Neuronal stem cell (in vitro differentiated cells): ENCODE results near the gene MRPL12.
A peak's percentile ranks its signal among the peaks of the same experiment; 100 is the strongest.

Source experiments
- DNase-seq: peaks from one replicate; pipeline ENCODE4 v3.0.0-alpha.2; 2013; ENCODE audit warnings: low spot score
- H2AFZ ChIP-seq: one replicate; pipeline ENCODE4 v1.6.1; 2013; ENCODE audit warnings: mild to moderate bottlenecking, low read length, inconsistent platforms
- H2AK5ac ChIP-seq: 2 replicates; pipeline ENCODE4 v1.6.1; 2013; ENCODE audit warnings: low read depth, mild to moderate bottlenecking, inconsistent platforms, low read length, moderate library complexity, mixed read lengths
- H2BK120ac ChIP-seq: 2 replicates; pipeline ENCODE4 v1.6.1; 2013; ENCODE audit warnings: low read depth, mild to moderate bottlenecking, inconsistent platforms, low read length, moderate library complexity, mixed read lengths
- H2BK12ac ChIP-seq: one replicate; pipeline ENCODE4 v1.6.1; 2013; ENCODE audit warnings: low read length, inconsistent platforms
- H2BK15ac ChIP-seq: 2 replicates; pipeline ENCODE4 v1.6.1; 2013; ENCODE audit warnings: mild to moderate bottlenecking, low read length, inconsistent platforms, mixed read lengths
- H2BK5ac ChIP-seq: one replicate; pipeline ENCODE4 v1.6.1; 2013; ENCODE audit warnings: inconsistent platforms, mild to moderate bottlenecking, low read length, moderate library complexity
- H3K14ac ChIP-seq: one replicate; pipeline ENCODE4 v1.6.1; 2013; ENCODE audit warnings: low read length, inconsistent platforms
- H3K18ac ChIP-seq: 2 replicates; pipeline ENCODE4 v1.6.1; 2013; ENCODE audit warnings: low read length, inconsistent platforms
- H3K23ac ChIP-seq: 2 replicates; pipeline ENCODE4 v1.6.1; 2013; ENCODE audit warnings: low read depth, mild to moderate bottlenecking, mixed read lengths, low read length, inconsistent platforms; ENCODE audit not compliant: poor library complexity
- H3K27ac ChIP-seq: replicated peaks from 3 replicates; pipeline ENCODE4 v1.5.1; 2013; ENCODE audit warnings: low read length, inconsistent platforms
- H3K27me3 ChIP-seq, 3 experiments: 2 replicates each; pipeline ENCODE4 v1.6.1; 2013; ENCODE audit warnings: low read length in 3 of 3, mild to moderate bottlenecking in 2 of 3, inconsistent platforms in 1 of 3, low read depth in 1 of 3, mixed read lengths in 1 of 3, moderate library complexity in 1 of 3; ENCODE audit not compliant: control insufficient read depth in 3 of 3, insufficient read depth in 3 of 3
- H3K36me3 ChIP-seq, 2 donors: replicated peaks in 1 of 2; 2 replicates each; pipeline ENCODE4 v1.6.1; 2013; ENCODE audit warnings: low read length in 2 of 2; ENCODE audit not compliant: control insufficient read depth in 2 of 2, insufficient read depth in 2 of 2
- H3K4ac ChIP-seq: 2 replicates; pipeline ENCODE4 v1.6.1; 2013; ENCODE audit warnings: inconsistent platforms, mild to moderate bottlenecking, low read length, moderate library complexity
- H3K4me1 ChIP-seq, 2 donors: 1 replicate in 1 of 2; 2 replicates in 1 of 2; pipeline ENCODE4 v1.6.1; 2013; ENCODE audit warnings: low read length in 2 of 2, low read depth in 1 of 2; ENCODE audit not compliant: control insufficient read depth in 2 of 2, insufficient read depth in 1 of 2
- H3K4me2 ChIP-seq: one replicate; pipeline ENCODE4 v1.6.1; 2013; ENCODE audit warnings: mild to moderate bottlenecking, low read length, inconsistent platforms; ENCODE audit not compliant: insufficient read depth, poor library complexity, severe bottlenecking
- H3K4me3 ChIP-seq, 2 donors: 2 replicates each; pipeline ENCODE4 v1.5.1; 2013; ENCODE audit warnings: low read length in 2 of 2, mild to moderate bottlenecking in 2 of 2, inconsistent platforms in 1 of 2, moderate library complexity in 1 of 2
- H3K79me1 ChIP-seq: one replicate; pipeline ENCODE4 v1.6.1; 2013; ENCODE audit warnings: low read depth, mild to moderate bottlenecking, inconsistent platforms, low read length, moderate library complexity
- H3K9ac ChIP-seq: one replicate; pipeline ENCODE4 v1.6.1; 2013; ENCODE audit warnings: mild to moderate bottlenecking, low read depth, low read length, inconsistent platforms; ENCODE audit not compliant: poor library complexity
- H3K9me3 ChIP-seq, 2 donors: replicated peaks in 1 of 2; 2 replicates each; pipeline versions ENCODE3 to v1.6.1; 2013; ENCODE audit warnings: low read length in 2 of 2, mild to moderate bottlenecking in 2 of 2, inconsistent platforms in 1 of 2, low read depth in 1 of 2, mixed read lengths in 1 of 2, moderate library complexity in 1 of 2; ENCODE audit not compliant: control insufficient read depth in 2 of 2, insufficient read depth in 1 of 2
- H4K8ac ChIP-seq: one replicate; pipeline ENCODE4 v1.6.1; 2013; ENCODE audit warnings: low read depth, mild to moderate bottlenecking, inconsistent platforms, low read length, moderate library complexity
- H4K91ac ChIP-seq: one replicate; pipeline ENCODE4 v1.6.1; 2013; ENCODE audit warnings: low read length, low read depth, mild to moderate bottlenecking, inconsistent platforms; ENCODE audit not compliant: poor library complexity
- WGBS, 2 donors: extraction: QIAGEN DNeasy Blood & Tissue Kit; methylation state at CpG; one replicate each; pipeline ENCODE4 v1.1.7; 2013; ENCODE audit warnings: missing lambda C conversion rate in 2 of 2, mixed read lengths in 1 of 2; ENCODE audit not compliant: insufficient read length in 2 of 2, insufficient replicate concordance in 1 of 2; ENCODE audit errors: extremely low coverage in 2 of 2; 5-methylcytosine and 5-hydroxymethylcytosine counted together

Gene MRPL12

GRCh38 chr17:81700353-81701287 is 2.5 kb upstream of the MRPL12 start:
- WGBS, 2 donors = no CpG with 5 or more reads among the region's 25 CpGs
- H4K8ac ChIP-seq = peak overlapping the region; percentile 43
- no peak overlapping the region for H3K18ac ChIP-seq
- H2BK15ac ChIP-seq = no peak overlapping the region
- peaks cover 48 to 78% of the 10 kb centered on the region in 2 donors for H3K36me3 ChIP-seq
- H3K4me1 ChIP-seq = peaks cover 10 to 23% of the 10 kb centered on the region in 2 donors
- no peaks in the 10 kb centered on the region for H3K27me3 ChIP-seq
- H3K14ac ChIP-seq = no peak overlapping the region
- no peak overlapping the region for H2BK12ac ChIP-seq
- H2AK5ac ChIP-seq = no peak overlapping the region
- no peak overlapping the region for H2AFZ ChIP-seq
- peak overlapping the region; percentile 82 for H2BK5ac ChIP-seq
- peaks cover 45% of the 10 kb centered on the region for H3K79me1 ChIP-seq
- no peak overlapping the region for H2BK120ac ChIP-seq
- no peaks in the 10 kb centered on the region for H3K9me3 ChIP-seq
- no peak overlapping the region for H3K4ac ChIP-seq
- no peak overlapping the region for H3K4me2 ChIP-seq
- H4K91ac ChIP-seq = no peak overlapping the region
- H3K9ac ChIP-seq = peak overlapping the region; percentile 50
- H3K4me3 ChIP-seq = peak overlapping the region; percentile 8 to 98
- DNase-seq = no peak
- peak overlapping the region; percentile 5 for H3K23ac ChIP-seq
- H3K27ac ChIP-seq = no peak overlapping the region

GRCh38 chr17:81701288-81702071 is 1.7 kb upstream of the MRPL12 start:
- Histone ChIP-seq H3K23ac (peak overlapping the region; percentile 93), H3K4me1 (peaks cover 10 to 23% of the 10 kb centered on the region in 2 donors), H2AFZ (no peak overlapping the region), H3K9me3 (no peaks in the 10 kb centered on the region), H2BK15ac (no peak overlapping the region), H3K4ac (no peak overlapping the region), H2BK120ac (no peak overlapping the region), H3K27ac (no peak overlapping the region), H4K91ac (no peak overlapping the region), H3K18ac (no peak overlapping the region), H3K4me3 (peak overlapping the region; percentile 64 to 98), H2BK12ac (no peak overlapping the region), H3K36me3 (peaks cover 44 to 78% of the 10 kb centered on the region in 2 donors), H4K8ac (no peak overlapping the region), H2BK5ac (peak overlapping the region; percentile 82), H3K27me3 (no peaks in the 10 kb centered on the region), H3K4me2 (no peak overlapping the region), H2AK5ac (no peak overlapping the region), H3K79me1 (peaks cover 41% of the 10 kb centered on the region), H3K9ac (peak overlapping the region; percentile 50), H3K14ac (no peak overlapping the region)
- WGBS, 2 donors = no CpG with 5 or more reads among the region's 23 CpGs
- DNase-seq = no peak

GRCh38 chr17:81703747-81704654 is 834 bp downstream of the MRPL12 start:
- peaks cover 10 to 23% of the 10 kb centered on the region in 2 donors for H3K4me1 ChIP-seq
- no peak overlapping the region for H3K14ac ChIP-seq
- WGBS, 2 donors = no CpG with 5 or more reads among the region's 27 CpGs
- peak overlapping the region; percentile 67 for H3K4me2 ChIP-seq
- peak overlapping the region; percentile 98 to 99 for H3K4me3 ChIP-seq
- H2AFZ ChIP-seq = peak overlapping the region; percentile 83
- H3K36me3 ChIP-seq = peaks cover 42 to 78% of the 10 kb centered on the region in 2 donors
- peak overlapping the region; percentile 85 for H2AK5ac ChIP-seq
- H3K27ac ChIP-seq = no peak overlapping the region
- no peak overlapping the region for H4K8ac ChIP-seq
- H3K9ac ChIP-seq = peak overlapping the region; percentile 96
- H4K91ac ChIP-seq = no peak overlapping the region
- H3K18ac ChIP-seq = peak overlapping the region; percentile 93
- no peak overlapping the region for H2BK12ac ChIP-seq
- peak overlapping the region; percentile 77 for H2BK5ac ChIP-seq
- peak overlapping the region; percentile 66 for H3K23ac ChIP-seq
- no peak overlapping the region for H2BK15ac ChIP-seq
- H3K4ac ChIP-seq = peak overlapping the region; percentile 10
- no peak overlapping the region for H2BK120ac ChIP-seq
- DNase-seq = no peak
- H3K79me1 ChIP-seq = peaks cover 36% of the 10 kb centered on the region
- no peaks in the 10 kb centered on the region for H3K27me3 ChIP-seq
- H3K9me3 ChIP-seq = no peaks in the 10 kb centered on the region
